HUDEP-2 (cell line): ENCODE measurements around the gene TMEM219.
"Not testable (repeated sequence)": the region's sequence is repeated elsewhere in the genome, so short reads cannot be mapped to it uniquely, and the experiment has no call there.

Experiments
- DNase-seq, 76 experiments: peaks; one replicate each; lab custom pipeline; 2025; ENCODE audit not compliant: unreplicated experiment in 76 of 76; lab: John Stamatoyannopoulos, UW

TMEM219 gene, protein sequence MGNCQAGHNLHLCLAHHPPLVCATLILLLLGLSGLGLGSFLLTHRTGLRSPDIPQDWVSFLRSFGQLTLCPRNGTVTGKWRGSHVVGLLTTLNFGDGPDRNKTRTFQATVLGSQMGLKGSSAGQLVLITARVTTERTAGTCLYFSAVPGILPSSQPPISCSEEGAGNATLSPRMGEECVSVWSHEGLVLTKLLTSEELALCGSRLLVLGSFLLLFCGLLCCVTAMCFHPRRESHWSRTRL

DNA sequence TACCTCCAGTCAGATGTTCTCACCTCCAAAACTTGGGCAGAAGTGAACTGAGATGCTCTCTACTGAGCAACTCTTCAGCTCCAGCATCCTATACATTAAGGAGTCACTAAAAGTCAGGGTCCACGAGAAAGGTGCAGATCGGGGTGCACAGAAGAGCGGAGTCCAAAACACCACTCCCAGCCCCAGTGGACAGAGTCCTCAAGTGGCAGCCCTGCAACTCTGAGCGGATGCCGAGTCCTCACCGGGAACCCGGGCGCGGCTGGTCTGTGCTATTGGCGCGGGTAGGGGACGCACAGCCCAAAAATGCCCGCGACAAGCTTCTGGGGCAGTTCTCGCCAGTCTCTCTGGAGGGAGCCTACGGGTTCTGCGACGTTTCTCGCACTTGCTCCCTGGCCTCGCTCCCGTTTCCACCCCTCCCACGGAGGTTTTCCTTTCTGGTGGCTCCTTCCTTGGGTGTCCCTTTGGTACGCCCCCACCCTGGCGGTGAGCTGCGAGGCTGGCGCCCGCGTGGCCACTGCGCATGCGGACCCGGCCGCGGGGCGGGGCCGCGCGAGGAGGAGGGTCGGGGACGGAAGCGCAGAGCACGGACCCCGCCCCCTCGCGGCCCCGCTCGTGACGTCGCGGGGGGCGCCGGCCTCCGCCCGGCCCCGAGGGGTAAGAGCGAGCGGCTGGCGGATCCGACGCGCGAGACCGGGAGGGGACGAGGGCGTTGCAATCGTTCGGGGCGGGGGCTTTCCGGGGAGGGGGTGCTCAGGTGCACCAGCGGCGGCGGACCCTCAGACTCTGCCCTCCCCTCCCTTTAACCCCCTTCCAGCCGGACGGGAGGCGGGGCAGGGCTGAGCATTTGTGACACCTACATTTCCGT, at the start of gene TMEM219:
Gene TMEM219 (plus strand): TSS at position 601 of the 865 bp plus-strand sequence. CDS start 1,065 bp downstream, outside the sequence.
- peak in 73 of 76 experiments; percentile 43 to 93 (median 81) for DNase-seq

DNA sequence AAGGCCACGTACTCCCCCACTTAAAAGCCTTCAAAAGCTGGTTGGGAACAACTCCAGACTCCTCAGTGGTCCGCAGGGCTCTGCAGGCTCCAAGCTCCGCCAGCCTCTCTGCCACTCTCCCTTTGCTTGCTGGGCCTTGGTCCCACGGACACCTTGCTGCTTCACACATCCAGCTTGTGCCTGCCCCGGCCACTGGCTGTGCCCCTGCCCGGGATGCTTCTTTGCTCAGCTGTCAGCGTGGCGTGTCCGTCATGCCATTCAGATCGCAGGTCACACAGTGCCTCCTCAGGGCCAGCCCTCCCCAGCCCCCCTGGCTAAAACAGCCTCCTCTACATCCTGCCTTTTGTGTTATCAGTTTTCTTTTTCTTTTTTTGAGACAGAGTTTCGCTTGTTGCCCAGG, 49.8 kb upstream of the TMEM219 start:
- DNase-seq, result no peak

- DNase-seq, result no peak
Measured at GRCh38 chr16:29913514-29913913, 48.4 kb upstream of the TMEM219 start.

- DNase-seq, result no peak
Measured at GRCh38 chr16:29915590-29916247, 46.2 kb upstream of the TMEM219 start.

GRCh38 chr16:29916979-29917378, 44.9 kb upstream of the TMEM219 start:
- peak in 1 of 76 experiments; percentile 3 for DNase-seq

DNA sequence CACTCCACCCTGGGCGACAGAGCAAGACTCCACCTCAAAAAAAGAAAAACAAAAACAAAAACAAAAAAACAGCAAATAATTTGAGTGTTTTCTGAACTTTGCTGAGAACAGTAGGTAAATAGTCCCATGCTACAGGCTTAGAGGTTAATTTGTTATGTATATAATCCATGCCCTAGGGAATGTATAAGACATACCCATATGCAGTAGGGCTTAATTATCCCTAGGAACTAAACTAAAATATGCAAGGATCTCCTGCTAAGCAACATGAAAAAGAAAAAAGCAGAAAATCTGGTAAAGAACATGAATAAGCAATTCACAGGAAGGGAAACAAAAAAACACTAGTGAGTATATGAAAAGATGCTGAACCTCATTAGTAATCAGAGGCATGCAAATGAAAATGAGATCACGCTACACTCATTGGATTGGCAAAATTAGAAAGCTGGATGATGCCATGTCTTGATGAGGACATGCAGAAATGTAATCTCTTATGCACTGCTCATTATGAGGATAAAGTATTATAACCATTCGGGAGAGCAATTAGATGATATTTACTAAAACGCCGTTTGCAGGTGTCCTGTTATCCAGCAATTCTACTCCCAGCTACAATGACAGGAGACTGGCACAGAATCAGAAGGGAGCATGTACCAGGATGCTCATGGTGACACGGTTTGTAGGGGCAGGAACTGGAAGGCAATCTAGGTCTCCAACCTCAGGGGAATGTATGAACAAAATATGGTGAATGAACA, 41.4 kb upstream of the TMEM219 start:
- no peak for DNase-seq

DNA sequence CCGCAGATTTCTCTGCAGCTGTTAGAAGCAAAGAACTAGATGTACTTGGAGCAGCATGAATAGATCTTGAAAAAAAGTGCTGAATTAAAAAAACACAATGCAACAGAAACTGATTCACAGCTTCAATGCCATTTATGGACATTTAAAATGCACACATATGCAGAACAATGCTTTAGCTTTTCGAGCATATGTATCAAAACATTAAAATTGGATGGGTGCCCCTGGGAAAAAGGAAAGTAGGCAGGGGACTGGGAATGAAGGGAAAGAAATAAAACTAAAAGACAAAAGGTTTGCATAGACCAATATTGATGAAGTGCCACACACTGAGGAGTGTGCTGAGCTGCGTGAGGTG, 40.9 kb upstream of the TMEM219 start:
- no peak for DNase-seq

DNA sequence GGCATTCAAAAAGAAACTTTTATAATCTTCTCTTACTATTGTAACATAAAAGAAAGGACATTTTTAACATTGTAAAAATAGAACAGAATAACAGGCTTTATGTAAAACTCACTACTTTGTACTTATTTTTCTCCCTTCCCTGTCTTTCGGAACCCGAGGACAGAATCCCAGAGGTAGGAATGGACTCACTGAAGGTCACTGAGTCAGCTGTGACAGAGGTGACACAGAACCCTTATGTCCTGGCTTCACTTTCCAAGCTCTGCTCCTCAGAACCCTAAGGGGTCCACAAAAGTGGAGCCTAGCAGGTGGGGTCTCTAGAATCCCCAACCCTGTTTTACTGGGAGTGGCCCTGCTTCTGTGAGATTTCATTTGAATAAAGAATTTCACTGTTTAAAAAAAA, 39.6 kb upstream of the TMEM219 start:
- no peak for DNase-seq

GRCh38 chr16:29922986-29923501, 38.8 kb upstream of the TMEM219 start:
- DNase-seq, result no peak

DNA sequence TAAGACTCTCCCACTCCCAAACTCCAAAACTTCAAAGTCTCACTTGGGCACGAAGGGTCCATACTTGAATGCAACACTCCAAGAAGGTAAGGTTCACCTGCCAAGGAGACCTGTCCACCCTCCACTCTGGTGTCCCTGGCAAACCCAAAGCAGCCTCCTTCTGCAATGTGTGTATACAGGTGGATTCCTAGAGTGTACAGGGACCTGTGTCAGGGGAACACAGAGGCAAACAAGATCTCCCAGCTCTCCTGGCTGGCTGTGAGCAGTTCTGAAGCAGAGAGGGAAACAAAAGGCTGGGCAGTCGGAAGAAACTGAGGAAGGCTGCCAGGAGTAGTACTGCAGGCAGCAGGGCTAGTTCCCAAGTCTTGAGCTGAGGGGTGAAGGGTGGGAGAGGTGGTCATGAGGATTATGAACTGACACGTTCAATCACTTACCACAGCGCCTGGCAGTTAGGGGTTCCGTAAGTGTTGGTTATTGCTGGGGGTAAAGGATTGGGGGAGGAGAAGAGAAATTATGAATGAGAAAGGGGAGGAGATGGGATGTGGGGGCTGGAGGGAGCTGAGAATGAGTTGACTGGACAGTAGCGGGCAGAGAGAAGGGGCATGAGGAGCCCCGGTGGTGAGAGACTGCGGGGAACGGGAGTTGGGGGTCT, 36.6 kb upstream of the TMEM219 start:
- DNase-seq, result peak in 1 of 76 experiments; percentile 14

GRCh38 chr16:29925781-29926710, 35.8 kb upstream of the TMEM219 start, which contains the start of gene KCTD13:
Gene KCTD13 (minus strand): TSS chr16:29926226. CDS start chr16:29926033, 193 bp downstream.
- peak in 74 of 76 experiments; percentile 9 to 94 (median 78) for DNase-seq

- peak in 1 of 76 experiments; percentile 36 for DNase-seq
Measured at GRCh38 chr16:29926711-29927052, 35.2 kb upstream of the TMEM219 start.

DNA sequence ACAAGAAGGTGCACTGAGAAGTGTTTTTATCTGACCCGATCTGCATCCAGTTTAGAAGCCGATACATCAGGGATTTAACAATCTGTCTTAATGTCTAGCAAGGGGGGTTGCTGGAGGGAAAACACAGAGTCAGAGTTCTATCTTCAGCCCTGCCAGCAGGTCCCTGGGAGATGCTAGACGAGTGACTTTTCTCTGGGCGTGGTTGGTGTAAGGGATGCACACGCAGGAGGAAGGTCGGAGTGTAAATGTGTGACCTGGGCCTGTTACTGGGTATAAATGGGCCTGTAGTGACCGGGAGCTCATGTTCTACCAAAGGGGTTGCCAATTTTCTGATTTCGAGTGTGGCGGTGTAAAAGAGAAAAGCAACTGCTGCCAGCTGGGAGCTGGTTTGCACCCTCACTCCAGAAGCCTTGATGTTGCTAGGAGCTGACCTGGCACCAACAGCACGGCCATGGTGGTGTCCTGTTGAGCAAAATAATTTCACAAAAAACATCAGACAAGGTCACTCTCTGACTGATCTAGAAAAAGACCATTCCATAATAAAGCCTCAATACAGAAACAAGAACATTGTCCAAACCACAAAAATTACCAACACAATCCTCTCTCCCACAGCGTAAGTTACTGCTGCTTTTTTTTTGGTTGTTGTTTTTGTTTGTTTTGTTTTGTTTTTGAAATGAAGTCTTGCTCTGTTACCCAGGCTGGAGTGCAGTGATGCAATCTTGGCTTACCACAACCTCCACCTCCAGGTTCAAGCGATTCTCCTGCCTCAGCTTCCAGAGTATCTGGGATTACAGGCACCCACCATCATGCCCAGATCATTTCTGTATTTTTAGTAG, 34.6 kb upstream of the TMEM219 start:
- DNase-seq, result no peak

- not testable (repeated sequence) for DNase-seq
Measured at GRCh38 chr16:29931750-29932149, 30.1 kb upstream of the TMEM219 start.

DNA sequence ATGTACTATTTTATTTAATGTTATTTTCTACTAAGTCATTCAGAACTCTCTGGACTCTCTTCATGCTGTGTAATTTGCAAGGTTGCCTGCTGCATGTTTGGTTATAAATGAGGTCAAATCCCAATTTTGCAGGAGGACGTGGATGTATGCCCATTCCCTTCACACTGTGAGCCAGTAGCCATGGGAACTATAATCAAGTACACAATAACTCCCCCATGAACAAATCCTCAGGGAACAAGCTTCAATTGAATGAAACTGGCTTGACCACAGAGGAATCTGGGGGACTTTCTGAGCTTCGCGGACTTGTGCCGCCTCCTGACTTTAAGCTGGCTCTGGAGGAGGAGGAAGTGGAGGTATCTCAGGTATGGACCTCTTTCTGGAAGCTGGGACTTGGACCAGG, 21.2 kb upstream of the TMEM219 start:
- DNase-seq, result no peak

DNA sequence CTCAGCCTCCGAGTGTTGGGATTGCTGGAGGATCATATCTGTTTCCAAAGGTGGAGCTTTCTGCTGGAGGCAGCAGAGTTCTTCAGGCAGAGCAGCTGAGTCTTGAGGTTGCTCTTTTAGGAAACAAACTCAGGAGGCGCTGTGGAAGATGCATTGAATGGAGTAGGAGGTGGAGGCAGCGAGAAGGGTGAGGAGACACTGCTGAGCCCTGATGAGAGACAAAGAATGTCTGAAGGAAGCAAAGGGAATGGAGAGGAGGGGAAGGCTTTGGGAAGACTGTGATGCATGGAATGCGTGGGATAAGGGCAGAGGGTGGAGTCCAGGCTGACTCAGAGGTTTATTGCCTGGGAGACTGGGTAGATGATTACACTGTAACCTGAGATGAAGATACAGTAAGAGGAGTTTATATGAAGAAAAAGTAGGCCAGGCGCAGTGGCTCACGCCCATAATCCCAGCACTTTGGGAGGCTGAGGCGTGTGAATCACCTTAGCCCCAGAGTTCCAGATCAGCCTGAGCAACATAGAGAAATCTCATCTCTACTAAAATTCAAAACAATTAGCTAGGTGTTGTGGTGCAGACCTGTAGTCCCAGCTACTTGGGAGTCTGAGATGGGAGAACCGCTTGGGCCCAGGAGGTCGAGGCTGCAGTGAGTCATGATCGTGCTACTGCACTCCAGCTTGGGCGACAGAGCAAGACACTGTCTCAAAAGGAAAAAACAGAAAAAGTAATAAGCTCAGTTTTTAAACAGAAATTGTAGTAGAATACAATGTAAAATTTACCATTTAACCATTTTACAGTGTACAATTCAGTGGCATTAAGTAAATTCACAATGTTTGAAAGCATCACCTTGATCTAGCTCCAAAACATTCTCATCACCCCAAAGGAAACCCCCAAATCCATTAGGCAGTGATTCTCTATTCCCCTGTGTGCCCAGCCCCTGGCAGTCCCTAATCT, 17.8 kb upstream of the TMEM219 start:
- peak in 28 of 76 experiments; percentile 8 to 68 (median 42) for DNase-seq

DNA sequence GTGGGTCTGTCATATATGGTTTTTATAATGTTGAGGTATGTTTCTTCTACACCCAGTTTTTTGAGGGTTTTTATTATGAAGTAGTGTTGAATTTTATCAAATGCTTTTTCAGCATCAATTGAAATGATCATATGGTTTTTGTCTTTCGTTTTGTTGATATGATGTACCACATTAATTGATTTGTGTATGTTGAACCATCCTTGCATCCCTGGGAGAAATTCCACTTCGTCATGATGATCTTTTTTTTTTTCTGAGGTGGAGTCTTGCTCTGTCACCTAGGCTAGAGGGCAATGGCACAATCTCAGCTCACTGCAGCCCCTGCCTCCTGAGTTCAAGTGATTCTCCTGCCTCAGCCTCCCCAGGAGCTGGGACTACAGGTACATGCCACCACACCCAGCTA, 14.0 kb upstream of the TMEM219 start:
- no peak for DNase-seq
